ENCODE results near the gene EPHB1. TPM values are rescaled to one million over a fixed set of nuclear protein-coding genes. Genes with fewer than 3 reads are reported as not detected.

EPHB1 gene
- total and polyA plus RNA-seq, 4 donors: 0.23 to 1.7 (median 0.52) TPM

GRCh38 chr3:134872440-134873388, 77.7 kb downstream of the EPHB1 start:
- no peak for DNase-seq (ENCODE audit: low spot score)
- WGBS: 87% methylated on average over 8 of the region's 8 CpGs
- Histone ChIP-seq H3K27ac (ENCODE audit: low read depth in 1 of 2, low read length in 2 of 2) (no peak overlapping the region), H3K36me3 (ENCODE audit: control insufficient read depth in 4 of 4, insufficient read depth in 3 of 4, low read depth in 1 of 4, low read length in 3 of 4) (no peaks in the 10 kb centered on the region), H3K9me3 (ENCODE audit: control insufficient read depth in 4 of 4, low read length in 3 of 4) (peaks cover 0 to 2% (median 0%) of the 10 kb centered on the region in 4 donors), H3K27me3 (ENCODE audit: control insufficient read depth in 4 of 4, insufficient read depth in 4 of 4, low read length in 3 of 4) (no peaks in the 10 kb centered on the region), H3K4me1 (ENCODE audit: control insufficient read depth in 4 of 4, insufficient read depth in 4 of 4, low read length in 3 of 4) (no peaks in the 10 kb centered on the region), H3K4me3 (ENCODE audit: low read depth in 1 of 3, low read length in 3 of 3) (no peak overlapping the region), H3K9ac (ENCODE audit: low read depth in 1 of 2, low read length in 2 of 2) (no peak overlapping the region)
- no peak for TF ChIP-seq FOXA2 (IDR thresholded peaks at IDR 0.05)
- no peak for TF ChIP-seq CTCF (IDR thresholded peaks at IDR 0.05; ENCODE audit: low read depth, low read length, missing input control)
- TF ChIP-seq REST (IDR thresholded peaks at IDR 0.05): no peak
- no peak for TF ChIP-seq TAF1 (conservative IDR thresholded peaks at IDR 0.05)
- no peak for TF ChIP-seq SP1 (IDR thresholded peaks at IDR 0.05)
- no peak for TF ChIP-seq MAX (IDR thresholded peaks at IDR 0.05)
- TF ChIP-seq ZBTB33 (IDR thresholded peaks at IDR 0.05): no peak
- TF ChIP-seq JUND (IDR thresholded peaks at IDR 0.05): no peak
- no peak for TF ChIP-seq NR2F2 (IDR thresholded peaks at IDR 0.05)
- TF ChIP-seq HNF4A (conservative IDR thresholded peaks at IDR 0.05): no peak

GRCh38 chr3:134873789-134874188, 78.7 kb downstream of the EPHB1 start:
- H3K36me3 ChIP-seq (ENCODE audit: control insufficient read depth in 4 of 4, insufficient read depth in 3 of 4, low read depth in 1 of 4, low read length in 3 of 4): no peaks in the 10 kb centered on the region
- no peaks in the 10 kb centered on the region for H3K27me3 ChIP-seq (ENCODE audit: control insufficient read depth in 4 of 4, insufficient read depth in 4 of 4, low read length in 3 of 4)
- H3K9ac ChIP-seq (ENCODE audit: low read depth in 1 of 2, low read length in 2 of 2): no peak overlapping the region
- no peak for TF ChIP-seq CTCF (IDR thresholded peaks at IDR 0.05; ENCODE audit: low read depth, low read length, missing input control)
- H3K4me3 ChIP-seq (ENCODE audit: low read depth in 1 of 3, low read length in 3 of 3): no peak overlapping the region
- peaks cover 0 to 2% (median 0%) of the 10 kb centered on the region in 4 donors for H3K9me3 ChIP-seq (ENCODE audit: control insufficient read depth in 4 of 4, low read length in 3 of 4)
- H3K27ac ChIP-seq (ENCODE audit: low read depth in 1 of 2, low read length in 2 of 2): no peak overlapping the region
- 80% methylated on average over 1 of the region's 1 CpG for WGBS
- DNase-seq (ENCODE audit: low spot score): no peak
- no peaks in the 10 kb centered on the region for H3K4me1 ChIP-seq (ENCODE audit: control insufficient read depth in 4 of 4, insufficient read depth in 4 of 4, low read length in 3 of 4)
